Pancreas (tissue), 10 donors: Measurements from ENCODE around the gene TMEM129. TPM values are rescaled to one million over a fixed set of nuclear protein-coding genes. Genes with fewer than 3 reads are reported as not detected.

Experiments used
- ATAC-seq, 4 donors: fragments of 200-7000 bp; cut with Tn5 transposase; one replicate each; pipeline versions ENCODE4 v1.8.0 to v1.9.1; 2020; ENCODE audit warnings: mild to moderate bottlenecking in 4 of 4, moderate library complexity in 4 of 4
- DNase-seq, 6 donors: peaks; one replicate each; pipeline ENCODE4 v3.0.0-alpha.2; 2020
- FAIRE-seq: peaks from 2 replicates; lab custom pipeline; 2012; peaks lifted over from hg19 to GRCh38; lab: Jason Lieb, UNC
- H3K27ac ChIP-seq, 4 donors: fragments of 200-600 bp; sonication (generic); 1 replicate in 3 of 4; 2 replicates in 1 of 4; pipeline versions ENCODE4 v1.5.0 to v1.8.0; 2020
- H3K27me3 ChIP-seq, 4 donors: fragments of 200-600 bp; one replicate each; pipeline ENCODE4 v1.8.0; 2021
- H3K36me3 ChIP-seq, 3 donors: fragments of 200-600 bp; sonication (generic) in 1 of 3; one replicate each; pipeline versions ENCODE4 v1.5.0 to v1.8.0; 2020 to 2021
- H3K4me1 ChIP-seq, 3 donors: fragments of 200-600 bp; one replicate each; pipeline ENCODE4 v1.8.0; 2021
- H3K4me3 ChIP-seq, 4 donors: fragments of 200-600 bp; sonication (generic) in 2 of 4; one replicate each; pipeline versions ENCODE4 v1.5.0 to v1.8.0; 2020 to 2021
- H3K9me3 ChIP-seq, 4 donors: fragments of 200-600 bp; one replicate each; pipeline ENCODE4 v1.8.0; 2021
- CTCF ChIP-seq, 4 donors: fragments of 200-600 bp; sonication (generic) in 3 of 4; IDR thresholded peaks; one replicate each; pipeline versions ENCODE4 v1.5.0 to v1.8.0; 2021; ENCODE audit warnings: antibody characterized with exemption in 4 of 4
- WGBS, 2 donors: extraction: QIAGEN DNeasy Blood & Tissue Kit; methylation state at CpG; one replicate each; pipeline ENCODE4 v1.1.7; 2013; 5-methylcytosine and 5-hydroxymethylcytosine counted together
- intact Hi-C, 3 donors: fragments of 100-400 bp; cut with DNase I; formaldehyde crosslinking; loops; one replicate each; pipeline versions ENCODE4 v1.11.1 to v1.14.2; 2022
- polyA plus RNA-seq, 2 donors: library from polyadenylated mRNA; stranded (reverse); fragments of 200-250 nt; gene quantifications; one replicate each; pipeline ENCODE4 v1.2.3, GENCODE V29; 2013
- total RNA-seq, 6 donors: library from RNA; stranded (reverse); fragmentation: NEBNext Ultra II Directional in 4 of 6; extraction: Animal tissue kit (Norgen Biotek cat#: 25700) in 4 of 6; gene quantifications; one replicate each; pipeline versions ENCODE4 v1.2.1 to v1.2.4, GENCODE V29; 2021 to 2023
- donor health status: healthy with polysubstance abuse.
- donor health status: DM: no; HTN: no; CAD: no; lungs with moderate emphysema.
- donor health status: DM: no; HTN: no; CAD: no.
- donor health status: control.
- donor health status: control.
- donor health status: Bipolar disorder and iron deficiency.
- donor health status: DM: yes; HTN: yes; CAD: no.
- donor health status: DM: no; HTN: no; CAD: no.
- donor health status: DM: no; HTN: no; CAD: no.
- donor health status: DM: yes; HTN: yes; CAD: no.

TMEM129 gene
- total and polyA plus RNA-seq, 8 donors: 17.2 to 32.7 (median 20.0) TPM

- ATAC-seq (peak; percentile 76 to 99 (median 96)), DNase-seq (peak; percentile 59 to 86 (median 78)), FAIRE-seq (no peak)
- Histone ChIP-seq H3K4me1 (no peaks in the 10 kb centered on the region), H3K4me3 (no peak overlapping the region), H3K36me3 (peaks cover 0 to 42% (median 5%) of the 10 kb centered on the region in 3 donors), H3K9me3 (no peaks in the 10 kb centered on the region), H3K27ac (no peak overlapping the region), H3K27me3 (no peaks in the 10 kb centered on the region)
- peak; percentile 69 to 93 (median 86) for TF ChIP-seq CTCF (IDR thresholded peaks at IDR 0.05)
- WGBS, 2 donors: 44 to 45% methylated on average over 7 of the region's 7 CpGs
- intact Hi-C loops: loop anchor here in 1 of 3 donors (5.0 kb wide), 1 partner anchor 34 kb away; no protein-coding TSS in a partner anchor
Measured at GRCh38 chr4:1693131-1693896, 27.8 kb downstream of the TMEM129 start.

- no peaks in the 10 kb centered on the region for H3K9me3 ChIP-seq
- intact Hi-C loops: loop anchor here in 1 of 3 donors (5.0 kb wide), 1 partner anchor 35 kb away; no protein-coding TSS in a partner anchor
- H3K27ac ChIP-seq: no peak overlapping the region
- no peaks in the 10 kb centered on the region for H3K27me3 ChIP-seq
- no peak for FAIRE-seq
- peaks cover 0 to 38% (median 5%) of the 10 kb centered on the region in 3 donors for H3K36me3 ChIP-seq
- no peak overlapping the region for H3K4me3 ChIP-seq
- no peaks in the 10 kb centered on the region for H3K4me1 ChIP-seq
- DNase-seq: no peak
- TF ChIP-seq CTCF (IDR thresholded peaks at IDR 0.05): no peak
- ATAC-seq: no peak
- 87 to 92% methylated on average over 9 of the region's 9 CpGs for WGBS, 2 donors
Measured at GRCh38 chr4:1691737-1692373, 29.3 kb downstream of the TMEM129 start.

GRCh38 chr4:1690698-1691097 is 30.4 kb downstream of the TMEM129 start:
- H3K4me3 ChIP-seq: no peak overlapping the region
- DNase-seq (no peak), ATAC-seq (no peak), FAIRE-seq (no peak)
- TF ChIP-seq CTCF (IDR thresholded peaks at IDR 0.05): no peak
- no peak overlapping the region for H3K27ac ChIP-seq
- H3K9me3 ChIP-seq: no peaks in the 10 kb centered on the region
- intact Hi-C loops: loop anchor here in 1 of 3 donors (5.0 kb wide), 1 partner anchor 37 kb away; no protein-coding TSS in a partner anchor
- no peaks in the 10 kb centered on the region for H3K27me3 ChIP-seq
- H3K4me1 ChIP-seq: no peaks in the 10 kb centered on the region
- H3K36me3 ChIP-seq: peaks cover 0 to 29% (median 5%) of the 10 kb centered on the region in 3 donors
- 94 to 96% methylated on average over 3 of the region's 3 CpGs for WGBS, 2 donors

- no peaks in the 10 kb centered on the region for H3K9me3 ChIP-seq
- peaks cover 0 to 3% (median 0%) of the 10 kb centered on the region in 3 donors for H3K36me3 ChIP-seq
- no peaks in the 10 kb centered on the region for H3K27me3 ChIP-seq
- DNase-seq: peak in 1 of 6 donors; percentile 54
- no peaks in the 10 kb centered on the region for H3K4me1 ChIP-seq
- ATAC-seq: no peak
- FAIRE-seq: no peak
- no peak overlapping the region for H3K27ac ChIP-seq
- no peak overlapping the region for H3K4me3 ChIP-seq
- no peak for TF ChIP-seq CTCF (IDR thresholded peaks at IDR 0.05)
- WGBS, 2 donors: 47 to 54% methylated on average over 7 of the region's 7 CpGs
- intact Hi-C loops: no loop called here
Measured at GRCh38 chr4:1686440-1687036, 34.6 kb downstream of the TMEM129 start.
